IPS-18c (cell line): Measurements from ENCODE around the gene IZUMO1R.
"Not testable (repeated sequence)": the region's sequence is repeated elsewhere in the genome, so short reads cannot be mapped to it uniquely, and the experiment has no call there.

Experiments
- H3K4me3 ChIP-seq: 2 replicates; pipeline ENCODE4 v1.7.0; 2013; ENCODE audit warnings: low read depth, mild to moderate bottlenecking, low read length, moderate library complexity; ENCODE audit not compliant: insufficient read depth
- H3K9me3 ChIP-seq: one replicate; pipeline ENCODE4 v1.6.1; 2013; ENCODE audit warnings: mild to moderate bottlenecking, low read length, moderate library complexity; ENCODE audit not compliant: control insufficient read depth, insufficient read depth

IZUMO1R gene

GRCh38 chr11:94312339-94312738 is 8.0 kb downstream of the IZUMO1R start:
- Histone ChIP-seq H3K9me3 (no peaks in the 10 kb centered on the region), H3K4me3 (no peak overlapping the region)

- Histone ChIP-seq H3K4me3 (no peak overlapping the region), H3K9me3 (no peaks in the 10 kb centered on the region)
Observed at GRCh38 chr11:94314064-94314463, 9.7 kb downstream of the IZUMO1R start.

- H3K9me3 ChIP-seq = no peaks in the 10 kb centered on the region
- H3K4me3 ChIP-seq = no peak overlapping the region
Observed at GRCh38 chr11:94315664-94316063, 11.3 kb downstream of the IZUMO1R start.

GRCh38 chr11:94322501-94322900 is 18.1 kb downstream of the IZUMO1R start:
- Histone ChIP-seq H3K4me3 (no peak overlapping the region), H3K9me3 (peaks cover 5% of the 10 kb centered on the region)

- no peak overlapping the region for H3K4me3 ChIP-seq
Observed at GRCh38 chr11:94325681-94326080, 21.3 kb downstream of the IZUMO1R start.

GRCh38 chr11:94326947-94327346 is 22.6 kb downstream of the IZUMO1R start:
- Histone ChIP-seq H3K9me3 (peaks cover 5% of the 10 kb centered on the region), H3K4me3 (no peak overlapping the region)

More at GRCh38 chr11:94325681-94326080, 21.3 kb downstream of the IZUMO1R start:
- H3K9me3 ChIP-seq = peaks cover 5% of the 10 kb centered on the region

GRCh38 chr11:94328587-94329080 is 24.3 kb downstream of the IZUMO1R start:
- no peak overlapping the region for H3K4me3 ChIP-seq
- peaks cover 3% of the 10 kb centered on the region for H3K9me3 ChIP-seq

GRCh38 chr11:94329501-94329900 is 25.1 kb downstream of the IZUMO1R start:
- Histone ChIP-seq H3K9me3 (peaks cover 3% of the 10 kb centered on the region), H3K4me3 (no peak overlapping the region)

GRCh38 chr11:94330789-94331188 is 26.4 kb downstream of the IZUMO1R start:
- H3K9me3 ChIP-seq = peaks cover 3% of the 10 kb centered on the region

GRCh38 chr11:94332814-94333213 is 28.4 kb downstream of the IZUMO1R start:
- no peak overlapping the region for H3K4me3 ChIP-seq

More at GRCh38 chr11:94330789-94331188, 26.4 kb downstream of the IZUMO1R start:
- no peak overlapping the region for H3K4me3 ChIP-seq

GRCh38 chr11:94336033-94336432 is 31.7 kb downstream of the IZUMO1R start:
- Histone ChIP-seq H3K9me3 (no peaks in the 10 kb centered on the region), H3K4me3 (no peak overlapping the region)

More at GRCh38 chr11:94332814-94333213, 28.4 kb downstream of the IZUMO1R start:
- no peaks in the 10 kb centered on the region for H3K9me3 ChIP-seq

- no peak overlapping the region for H3K4me3 ChIP-seq
Observed at GRCh38 chr11:94338651-94339050, 34.3 kb downstream of the IZUMO1R start.

GRCh38 chr11:94342250-94342649 is 37.9 kb downstream of the IZUMO1R start:
- Histone ChIP-seq H3K4me3 (no peak overlapping the region), H3K9me3 (peaks cover 2% of the 10 kb centered on the region)

More at GRCh38 chr11:94338651-94339050, 34.3 kb downstream of the IZUMO1R start:
- no peaks in the 10 kb centered on the region for H3K9me3 ChIP-seq

- peaks cover 2% of the 10 kb centered on the region for H3K9me3 ChIP-seq
- no peak overlapping the region for H3K4me3 ChIP-seq
Observed at GRCh38 chr11:94343495-94343894, 39.1 kb downstream of the IZUMO1R start.

GRCh38 chr11:94346311-94346710 is 41.9 kb downstream of the IZUMO1R start:
- not testable (repeated sequence) for H3K4me3 ChIP-seq, H3K9me3 ChIP-seq

GRCh38 chr11:94350850-94351563 is 46.6 kb downstream of the IZUMO1R start:
- H3K9me3 ChIP-seq, H3K4me3 ChIP-seq: not testable (repeated sequence)
